Panc1 (cell line): ENCODE measurements around the gene EHBP1. TPM values are rescaled to one million over a fixed set of nuclear protein-coding genes. Genes with fewer than 3 reads are reported as not detected.

ENCODE experiments used
- ATAC-seq: fragments of 200-7000 bp; cut with Tn5 transposase; 2 replicates; pipeline ENCODE4 v1.9.1; 2020; ENCODE audit warnings: mild to moderate bottlenecking, moderate library complexity
- BruUV-seq: library from RNA; stranded (reverse); fragments of 400-500 nt; replicated peaks from 2 replicates; lab custom pipeline; 2021; lab: Mats Ljungman, UMichigan
- CTCF ChIA-PET: fragments of 300-600 bp; sonication (Branson Sonifier 250); formaldehyde crosslinking; loops from one replicate; lab custom pipeline; 2022; ENCODE audit warnings: antibody characterized with exemption; lab: Charles Lee
- POLR2A ChIA-PET: fragments of 300-600 bp; sonication (Branson Sonifier 250); formaldehyde crosslinking; loops from one replicate; lab custom pipeline; 2022; ENCODE audit warnings: antibody characterized with exemption; lab: Charles Lee
- DNase-seq: peaks from one replicate; pipeline ENCODE4 v3.0.0-alpha.2; 2010; ENCODE audit warnings: low read depth, low spot score
- H3K27ac ChIP-seq: 2 replicates; pipeline ENCODE4 v1.5.1; 2011; ENCODE audit warnings: mild to moderate bottlenecking, low read length, inconsistent platforms
- H3K27me3 ChIP-seq: fragments of 200-500 bp; sonication (Bioruptor generic); 2 replicates; pipeline ENCODE4 v1.6.0; 2014; ENCODE audit warnings: low read length, inconsistent platforms; ENCODE audit not compliant: control insufficient read depth, insufficient read depth
- H3K36me3 ChIP-seq: fragments of 200-500 bp; sonication (Bioruptor generic); 2 replicates; pipeline ENCODE4 v1.5.1; 2014; ENCODE audit warnings: inconsistent platforms, mild to moderate bottlenecking, low read length, moderate library complexity; ENCODE audit not compliant: control insufficient read depth, insufficient read depth
- H3K4me1 ChIP-seq: 2 replicates; pipeline ENCODE4 v1.5.1; 2011; ENCODE audit warnings: inconsistent platforms, mild to moderate bottlenecking, low read length, moderate library complexity; ENCODE audit not compliant: control insufficient read depth, insufficient read depth
- H3K4me3 ChIP-seq, 2 experiments: 2 replicates each; pipeline ENCODE4 v1.5.1; 2011 to 2012; ENCODE audit warnings: low read depth in 2 of 2, low read length in 2 of 2, mild to moderate bottlenecking in 2 of 2, inconsistent platforms in 1 of 2, moderate library complexity in 1 of 2
- H3K9me3 ChIP-seq: fragments of 200-500 bp; sonication (Bioruptor generic); 2 replicates; pipeline ENCODE4 v1.5.1; 2014; ENCODE audit warnings: low read depth, mild to moderate bottlenecking, inconsistent platforms, low read length, moderate library complexity; ENCODE audit not compliant: control insufficient read depth, insufficient read depth
- CTCF ChIP-seq: fragments of 450-650 bp; IDR thresholded peaks from 2 replicates; pipeline ENCODE4 v1.5.1; 2017; ENCODE audit warnings: mild to moderate bottlenecking
- POLR2AphosphoS5 ChIP-seq: IDR thresholded peaks from 2 replicates; pipeline ENCODE4 v1.6.1; 2012; ENCODE audit warnings: mild to moderate bottlenecking, low read depth, low read length, moderate library complexity
- SIN3A ChIP-seq: IDR thresholded peaks from 2 replicates; pipeline ENCODE4 v1.6.1; 2012; ENCODE audit warnings: low read depth, mild to moderate bottlenecking, low read length, moderate library complexity, borderline replicate concordance; ENCODE audit not compliant: insufficient read depth
- TCF7L2 ChIP-seq: IDR thresholded peaks from 2 replicates; pipeline ENCODE4 v1.6.1; 2011; ENCODE audit warnings: mild to moderate bottlenecking, low read depth, low read length, inconsistent platforms
- in situ Hi-C: cut with HindIII; loops from 2 replicates; pipeline ENCODE4 v1.10.0; 2016; ENCODE audit warnings: low sequenced_read_pairs, low pct_unique_long_range_greater_than_20kb
- intact Hi-C: fragments of 100-400 bp; cut with micrococcal nuclease; formaldehyde crosslinking; loops from one replicate; pipeline ENCODE4 v1.10.0; 2022; ENCODE audit not compliant: unreplicated experiment
- total RNA-seq: library from RNA; stranded (reverse); gene quantifications from one replicate; pipeline ENCODE4 v1.2.1, GENCODE V29; 2021; ENCODE audit not compliant: unreplicated experiment
- TF ChIP-seq, protein P1 (sequence below), 2 experiments: IDR thresholded peaks; 2 replicates each; pipeline ENCODE4 v1.6.1; 2011 to 2012; ENCODE audit warnings: low read depth in 2 of 2, control low read depth in 1 of 2, low read length in 1 of 2, mild to moderate bottlenecking in 1 of 2, moderate library complexity in 1 of 2; ENCODE audit not compliant: insufficient read depth in 1 of 2

EHBP1 gene
- total RNA-seq, 1 experiment from 2014 or later: 46.1 TPM

DNA sequence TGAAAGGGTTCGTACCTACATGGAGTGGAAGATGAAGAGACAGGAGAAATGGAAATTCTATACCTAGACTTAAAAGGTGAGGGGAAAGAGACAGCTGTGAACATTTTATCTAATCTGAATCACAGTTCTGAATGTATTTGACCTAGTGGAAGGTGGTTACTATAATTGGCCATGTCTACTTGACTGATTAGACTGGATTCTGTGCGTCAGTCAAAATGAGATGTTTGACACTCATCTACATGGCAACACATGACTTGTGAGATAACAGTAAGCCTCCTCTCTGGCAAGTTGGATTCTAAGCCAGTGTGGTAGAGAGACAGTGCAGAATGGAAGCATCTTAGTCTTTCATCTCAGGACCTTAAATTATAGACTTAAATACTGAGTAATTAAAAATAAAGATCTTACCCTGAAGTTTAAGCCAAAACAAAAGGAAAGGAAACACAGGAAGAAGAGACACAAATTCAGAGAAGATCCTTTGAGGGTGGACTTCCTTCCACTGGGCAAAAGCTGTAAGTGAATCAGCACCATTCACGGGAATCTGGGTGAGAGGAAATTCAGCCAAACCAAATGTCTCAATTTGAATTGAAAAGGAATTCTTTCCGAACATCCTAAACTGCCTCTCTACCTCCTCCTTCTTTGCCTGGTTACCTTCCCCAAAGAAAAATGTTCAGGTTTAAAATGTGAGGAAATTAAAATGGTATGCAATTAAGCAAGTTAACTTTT, 121.6 kb downstream of the EHBP1 start:
- intact Hi-C loops (no loop called here), in situ Hi-C loops (no loop called here)
- DNase-seq: no peak
- TF ChIP-seq SIN3A: no peak
- no peak for TF ChIP-seq TCF7L2
- TF ChIP-seq POLR2AphosphoS5: no peak
- TF ChIP-seq, protein P1, sequence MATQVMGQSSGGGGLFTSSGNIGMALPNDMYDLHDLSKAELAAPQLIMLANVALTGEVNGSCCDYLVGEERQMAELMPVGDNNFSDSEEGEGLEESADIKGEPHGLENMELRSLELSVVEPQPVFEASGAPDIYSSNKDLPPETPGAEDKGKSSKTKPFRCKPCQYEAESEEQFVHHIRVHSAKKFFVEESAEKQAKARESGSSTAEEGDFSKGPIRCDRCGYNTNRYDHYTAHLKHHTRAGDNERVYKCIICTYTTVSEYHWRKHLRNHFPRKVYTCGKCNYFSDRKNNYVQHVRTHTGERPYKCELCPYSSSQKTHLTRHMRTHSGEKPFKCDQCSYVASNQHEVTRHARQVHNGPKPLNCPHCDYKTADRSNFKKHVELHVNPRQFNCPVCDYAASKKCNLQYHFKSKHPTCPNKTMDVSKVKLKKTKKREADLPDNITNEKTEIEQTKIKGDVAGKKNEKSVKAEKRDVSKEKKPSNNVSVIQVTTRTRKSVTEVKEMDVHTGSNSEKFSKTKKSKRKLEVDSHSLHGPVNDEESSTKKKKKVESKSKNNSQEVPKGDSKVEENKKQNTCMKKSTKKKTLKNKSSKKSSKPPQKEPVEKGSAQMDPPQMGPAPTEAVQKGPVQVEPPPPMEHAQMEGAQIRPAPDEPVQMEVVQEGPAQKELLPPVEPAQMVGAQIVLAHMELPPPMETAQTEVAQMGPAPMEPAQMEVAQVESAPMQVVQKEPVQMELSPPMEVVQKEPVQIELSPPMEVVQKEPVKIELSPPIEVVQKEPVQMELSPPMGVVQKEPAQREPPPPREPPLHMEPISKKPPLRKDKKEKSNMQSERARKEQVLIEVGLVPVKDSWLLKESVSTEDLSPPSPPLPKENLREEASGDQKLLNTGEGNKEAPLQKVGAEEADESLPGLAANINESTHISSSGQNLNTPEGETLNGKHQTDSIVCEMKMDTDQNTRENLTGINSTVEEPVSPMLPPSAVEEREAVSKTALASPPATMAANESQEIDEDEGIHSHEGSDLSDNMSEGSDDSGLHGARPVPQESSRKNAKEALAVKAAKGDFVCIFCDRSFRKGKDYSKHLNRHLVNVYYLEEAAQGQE (IDR thresholded peaks at IDR 0.05; ENCODE audit: insufficient read depth in 1 of 2, low read depth in 2 of 2, low read length in 1 of 2): no peak
- TF ChIP-seq CTCF: no peak
- Histone ChIP-seq H3K4me3 (no peak overlapping the region), H3K27ac (no peak overlapping the region), H3K4me1 (no peaks in the 10 kb centered on the region), H3K36me3 (peaks cover 2% of the 10 kb centered on the region; the same call in 1 of the 2 replicates), H3K27me3 (no peaks in the 10 kb centered on the region), H3K9me3 (no peaks in the 10 kb centered on the region)
- POLR2A ChIA-PET: no interaction called here
- ATAC-seq: no peak
- CTCF ChIA-PET: no interaction called here
- no TSS peak for BruUV-seq

DNA sequence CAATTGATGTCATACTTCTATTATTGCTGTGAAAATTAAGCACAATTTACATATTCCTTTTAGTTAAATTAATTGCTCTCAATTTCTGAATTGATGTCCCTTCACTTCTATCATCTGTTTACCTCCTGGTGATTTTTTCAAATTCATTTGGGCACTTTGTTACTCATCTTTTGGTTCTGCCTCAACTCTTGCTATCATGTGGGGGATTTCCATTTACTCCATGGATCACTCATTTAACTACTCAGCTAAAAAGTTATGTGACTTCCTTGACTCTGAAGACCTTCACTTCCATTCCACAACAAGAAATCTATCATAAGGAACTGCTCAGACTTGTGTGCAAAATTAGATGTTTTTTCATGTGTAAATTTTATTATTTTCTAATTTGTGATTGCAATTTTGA, 126.2 kb downstream of the EHBP1 start:
- ATAC-seq (no peak), DNase-seq (no peak)
- Histone ChIP-seq H3K4me3 (no peak overlapping the region), H3K27me3 (no peaks in the 10 kb centered on the region), H3K9me3 (peaks cover 10% of the 10 kb centered on the region; the same call in 1 of the 2 replicates), H3K36me3 (no peaks in the 10 kb centered on the region), H3K27ac (no peak overlapping the region), H3K4me1 (no peaks in the 10 kb centered on the region)
- ChIA-PET POLR2A (no interaction called here), CTCF (no interaction called here)
- in situ Hi-C loops: no loop called here
- TF ChIP-seq TCF7L2: no peak
- TF ChIP-seq CTCF: no peak
- TF ChIP-seq, protein P1 (IDR thresholded peaks at IDR 0.05; ENCODE audit: insufficient read depth in 1 of 2, low read depth in 2 of 2, low read length in 1 of 2): no peak
- TF ChIP-seq POLR2AphosphoS5: no peak
- no peak for TF ChIP-seq SIN3A
- intact Hi-C loops: no loop called here
- no TSS peak for BruUV-seq
